DMS53 (cell line): ENCODE measurements around the gene TOLLIP.
"Not testable (repeated sequence)": the region's sequence is repeated elsewhere in the genome, so short reads cannot be mapped to it uniquely, and the experiment has no call there.

ENCODE experiments used
- DNase-seq: peaks from one replicate; lab custom pipeline; 2025; lab: John Stamatoyannopoulos, UW

Gene TOLLIP

GRCh38 chr11:1343391-1344055 lies 34.1 kb upstream of the TOLLIP start:
- no peak for DNase-seq

- no peak for DNase-seq
Observed at GRCh38 chr11:1342946-1343345, 33.5 kb upstream of the TOLLIP start.

GRCh38 chr11:1341928-1342524 lies 32.6 kb upstream of the TOLLIP start:
- DNase-seq: peak; percentile 67

GRCh38 chr11:1341226-1341625 lies 31.8 kb upstream of the TOLLIP start:
- DNase-seq: not testable (repeated sequence)

GRCh38 chr11:1340111-1340510 lies 30.7 kb upstream of the TOLLIP start:
- no peak for DNase-seq

- DNase-seq: no peak
Observed at GRCh38 chr11:1339066-1339675, 29.7 kb upstream of the TOLLIP start.

- DNase-seq: peak; percentile 42
Observed at GRCh38 chr11:1338201-1339065, 29.0 kb upstream of the TOLLIP start.

GRCh38 chr11:1337647-1338007 lies 28.2 kb upstream of the TOLLIP start:
- DNase-seq: no peak

- peak; percentile 64 for DNase-seq
Observed at GRCh38 chr11:1336836-1337646, 27.6 kb upstream of the TOLLIP start.

- peak; percentile 84 for DNase-seq
Observed at GRCh38 chr11:1335811-1336761, 26.7 kb upstream of the TOLLIP start.

GRCh38 chr11:1335264-1335810 lies 25.9 kb upstream of the TOLLIP start:
- no peak for DNase-seq

GRCh38 chr11:1333860-1334259 lies 24.4 kb upstream of the TOLLIP start:
- DNase-seq: no peak

GRCh38 chr11:1333091-1333772 lies 23.8 kb upstream of the TOLLIP start:
- peak; percentile 59 for DNase-seq

GRCh38 chr11:1330473-1330872 lies 21.0 kb upstream of the TOLLIP start:
- no peak for DNase-seq

GRCh38 chr11:1327064-1327460 lies 17.6 kb upstream of the TOLLIP start:
- no peak for DNase-seq

- DNase-seq: peak; percentile 61
Observed at GRCh38 chr11:1326435-1327063, 17.1 kb upstream of the TOLLIP start.

- no peak for DNase-seq
Observed at GRCh38 chr11:1323774-1324173, 14.3 kb upstream of the TOLLIP start.

- no peak for DNase-seq
Observed at GRCh38 chr11:1317993-1318392, 8.6 kb upstream of the TOLLIP start.

- no peak for DNase-seq
Observed at GRCh38 chr11:1317432-1317831, 8.0 kb upstream of the TOLLIP start.
